Measurements from ENCODE around the gene TRAPPC6A. TPM values are rescaled to one million over a fixed set of nuclear protein-coding genes. Genes with fewer than 3 reads are reported as not detected.

The TRAPPC6A gene
- total RNA-seq, 1 donor from 2014 or later, result 2.9 TPM

- no peak for FAIRE-seq
- no peak for DNase-seq (ENCODE audit: low spot score in 2 of 2)
Observed at GRCh38 chr19:45186509-45187334, 8.7 kb upstream of the TRAPPC6A start.

GRCh38 chr19:45184115-45184514, 6.1 kb upstream of the TRAPPC6A start:
- DNase-seq (ENCODE audit: low spot score in 2 of 2) (no peak), FAIRE-seq (no peak)

GRCh38 chr19:45182758-45183157, 4.7 kb upstream of the TRAPPC6A start:
- no peak for FAIRE-seq
- no peak for DNase-seq (ENCODE audit: low spot score in 2 of 2)

- DNase-seq (ENCODE audit: low spot score in 2 of 2), result no peak
Observed at GRCh38 chr19:45180936-45181335, 2.9 kb upstream of the TRAPPC6A start.

GRCh38 chr19:45179892-45180370, 1.9 kb upstream of the TRAPPC6A start:
- DNase-seq (ENCODE audit: low spot score in 2 of 2) (no peak), FAIRE-seq (no peak)

More at GRCh38 chr19:45180936-45181335, 2.9 kb upstream of the TRAPPC6A start:
- no peak for FAIRE-seq

- no peak for FAIRE-seq
- peak in 1 of 2 donors; percentile 21 for DNase-seq (ENCODE audit: low spot score in 2 of 2)
Observed at GRCh38 chr19:45179072-45179891, 1.2 kb upstream of the TRAPPC6A start.

GRCh38 chr19:45178262-45179071, 430 bp upstream of the TRAPPC6A start, which contains the start of gene BLOC1S3:
TSS of gene BLOC1S3 (plus strand) at chr19:45178784. CDS start at chr19:45179297, 513 bp downstream.
- FAIRE-seq, result peak; percentile 99

GRCh38 chr19:45175515-45176345, 2.3 kb downstream of the TRAPPC6A start:
- DNase-seq (ENCODE audit: low spot score in 2 of 2) (no peak), FAIRE-seq (no peak)

More at GRCh38 chr19:45178262-45179071, 430 bp upstream of the TRAPPC6A start, which contains the start of gene BLOC1S3:
- DNase-seq (ENCODE audit: low spot score in 2 of 2), result peak; percentile 98

- DNase-seq (ENCODE audit: low spot score in 2 of 2), result no peak
- no peak for FAIRE-seq
Observed at GRCh38 chr19:45173816-45174215, 4.2 kb downstream of the TRAPPC6A start.

- FAIRE-seq (no peak), DNase-seq (ENCODE audit: low spot score in 2 of 2) (no peak)
Observed at GRCh38 chr19:45172611-45173208, 5.3 kb downstream of the TRAPPC6A start.

GRCh38 chr19:45172173-45172572, 5.9 kb downstream of the TRAPPC6A start:
- FAIRE-seq (no peak), DNase-seq (ENCODE audit: low spot score in 2 of 2) (no peak)

GRCh38 chr19:45171211-45171623, 6.8 kb downstream of the TRAPPC6A start:
- FAIRE-seq, result no peak
- no peak for DNase-seq (ENCODE audit: low spot score in 2 of 2)

GRCh38 chr19:45170146-45171106, 7.6 kb downstream of the TRAPPC6A start:
- DNase-seq (ENCODE audit: low spot score in 2 of 2), result no peak
- FAIRE-seq, result no peak

- FAIRE-seq (no peak), DNase-seq (ENCODE audit: low spot score in 2 of 2) (no peak)
Observed at GRCh38 chr19:45169602-45170001, 8.4 kb downstream of the TRAPPC6A start.

GRCh38 chr19:45168767-45169351, 9.2 kb downstream of the TRAPPC6A start:
- DNase-seq (ENCODE audit: low spot score in 2 of 2), result no peak
- no peak for FAIRE-seq

GRCh38 chr19:45166723-45167252, 11.2 kb downstream of the TRAPPC6A start:
- DNase-seq (ENCODE audit: low spot score in 2 of 2) (no peak), FAIRE-seq (no peak)

Measured in frontal cortex (tissue), 4 donors.